ENCODE results near the gene PRH1.

- TF ChIP-seq CTCF (IDR thresholded peaks at IDR 0.05; ENCODE audit: low read depth, low read length) (no peak), EZH2phosphoT487 (IDR thresholded peaks at IDR 0.05; ENCODE audit: low read depth) (no peak)
Measured at GRCh38 chr12:10891937-10892336, 7.9 kb upstream of the PRH1 start.

Measured in OCI-LY3 (cell line).